HG02870 (cell line): ENCODE measurements around the gene RAP1GAP.
"Not testable (repeated sequence)": the region's sequence is repeated elsewhere in the genome, so short reads cannot be mapped to it uniquely, and the experiment has no call there.

ENCODE experiments used
- ATAC-seq: cut with Tn5 transposase; IDR thresholded peaks from one replicate; pipeline ENCODE4 v1.9.1; 2021; ENCODE audit warnings: mild to moderate bottlenecking, moderate library complexity; ENCODE audit not compliant: unreplicated experiment

RAP1GAP gene

GRCh38 chr1:21647431-21648351, 21.5 kb downstream of the RAP1GAP start:
- no peak for ATAC-seq

GRCh38 chr1:21645550-21645949, 23.6 kb downstream of the RAP1GAP start:
- no peak for ATAC-seq

- no peak for ATAC-seq
Measured at GRCh38 chr1:21644906-21645305, 24.3 kb downstream of the RAP1GAP start.

GRCh38 chr1:21644348-21644747, 24.8 kb downstream of the RAP1GAP start:
- ATAC-seq: no peak

GRCh38 chr1:21643624-21644023, 25.5 kb downstream of the RAP1GAP start:
- ATAC-seq: no peak

- no peak for ATAC-seq
Measured at GRCh38 chr1:21641967-21642739, 27.0 kb downstream of the RAP1GAP start.

- ATAC-seq: no peak
Measured at GRCh38 chr1:21641537-21641936, 27.6 kb downstream of the RAP1GAP start.

GRCh38 chr1:21641076-21641475, 28.1 kb downstream of the RAP1GAP start:
- no peak for ATAC-seq

GRCh38 chr1:21640653-21641052, 28.5 kb downstream of the RAP1GAP start:
- no peak for ATAC-seq

GRCh38 chr1:21639594-21640041, 29.5 kb downstream of the RAP1GAP start:
- ATAC-seq: no peak

GRCh38 chr1:21638531-21639341, 30.4 kb downstream of the RAP1GAP start:
- ATAC-seq: no peak

GRCh38 chr1:21637514-21637913, 31.6 kb downstream of the RAP1GAP start:
- no peak for ATAC-seq

GRCh38 chr1:21636029-21636428, 33.1 kb downstream of the RAP1GAP start:
- no peak for ATAC-seq

GRCh38 chr1:21634806-21635535, 34.2 kb downstream of the RAP1GAP start:
- no peak for ATAC-seq

GRCh38 chr1:21633992-21634805, 35.0 kb downstream of the RAP1GAP start:
- no peak for ATAC-seq

- ATAC-seq: no peak
Measured at GRCh38 chr1:21633141-21633755, 35.9 kb downstream of the RAP1GAP start.

GRCh38 chr1:21631944-21632887, 36.9 kb downstream of the RAP1GAP start:
- no peak for ATAC-seq

GRCh38 chr1:21631590-21631943, 37.6 kb downstream of the RAP1GAP start:
- not testable (repeated sequence) for ATAC-seq
